Measurements from ENCODE around the gene GALNT11.
"Not testable (repeated sequence)": the region's sequence is repeated elsewhere in the genome, so short reads cannot be mapped to it uniquely, and the experiment has no call there.

DNA sequence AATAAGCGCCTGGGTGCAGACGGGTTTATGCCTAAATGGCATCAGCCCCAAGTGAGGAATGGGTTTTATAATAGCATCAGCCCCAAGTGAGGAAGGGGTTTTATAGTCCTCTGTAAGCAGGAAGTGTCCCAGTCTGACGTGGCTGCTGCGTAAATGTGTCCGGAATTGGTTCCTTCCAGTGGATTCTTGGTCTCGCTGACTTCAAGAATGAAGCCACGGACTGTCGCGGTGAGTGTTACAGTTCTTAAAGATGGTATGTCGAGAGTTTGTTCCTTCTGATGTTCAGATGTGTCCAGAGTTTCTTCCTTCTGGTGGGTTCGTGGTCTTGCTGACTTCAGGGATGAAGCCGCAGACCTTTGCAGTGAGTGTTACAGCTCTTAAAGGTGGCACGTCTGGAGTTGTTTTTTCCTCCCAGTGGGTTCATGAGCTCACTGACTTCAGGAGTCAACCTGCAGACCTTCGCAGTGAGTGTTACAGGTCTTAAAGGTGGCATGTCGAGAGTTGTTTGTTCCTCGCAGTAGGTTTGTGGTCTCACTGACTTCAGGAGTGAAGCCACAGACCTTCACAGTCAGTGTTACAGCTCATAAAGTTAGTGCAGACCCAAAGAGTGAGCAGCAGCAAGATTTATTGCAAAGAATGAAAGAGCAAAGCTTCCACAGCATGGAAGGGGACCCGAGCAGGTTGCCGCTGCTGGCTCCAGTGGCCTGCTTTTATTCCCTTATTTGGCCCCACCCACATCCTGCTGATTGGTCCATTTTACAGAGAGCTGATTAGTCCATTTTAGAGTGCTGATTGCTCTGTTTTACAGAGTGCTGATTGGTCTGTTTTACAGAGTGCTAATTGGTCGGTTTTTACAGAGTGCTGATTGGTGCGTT, 2.3 kb downstream of the GALNT11 start:
- TF ChIP-seq, protein P1, sequence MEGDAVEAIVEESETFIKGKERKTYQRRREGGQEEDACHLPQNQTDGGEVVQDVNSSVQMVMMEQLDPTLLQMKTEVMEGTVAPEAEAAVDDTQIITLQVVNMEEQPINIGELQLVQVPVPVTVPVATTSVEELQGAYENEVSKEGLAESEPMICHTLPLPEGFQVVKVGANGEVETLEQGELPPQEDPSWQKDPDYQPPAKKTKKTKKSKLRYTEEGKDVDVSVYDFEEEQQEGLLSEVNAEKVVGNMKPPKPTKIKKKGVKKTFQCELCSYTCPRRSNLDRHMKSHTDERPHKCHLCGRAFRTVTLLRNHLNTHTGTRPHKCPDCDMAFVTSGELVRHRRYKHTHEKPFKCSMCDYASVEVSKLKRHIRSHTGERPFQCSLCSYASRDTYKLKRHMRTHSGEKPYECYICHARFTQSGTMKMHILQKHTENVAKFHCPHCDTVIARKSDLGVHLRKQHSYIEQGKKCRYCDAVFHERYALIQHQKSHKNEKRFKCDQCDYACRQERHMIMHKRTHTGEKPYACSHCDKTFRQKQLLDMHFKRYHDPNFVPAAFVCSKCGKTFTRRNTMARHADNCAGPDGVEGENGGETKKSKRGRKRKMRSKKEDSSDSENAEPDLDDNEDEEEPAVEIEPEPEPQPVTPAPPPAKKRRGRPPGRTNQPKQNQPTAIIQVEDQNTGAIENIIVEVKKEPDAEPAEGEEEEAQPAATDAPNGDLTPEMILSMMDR (IDR thresholded peaks at IDR 0.05; ENCODE audit: low read depth, low read length, missing input control), result not testable (repeated sequence)
- not testable (repeated sequence) for TF ChIP-seq REST (IDR thresholded peaks at IDR 0.05)
